Germinal center (tissue), 1 donor: Measurements from ENCODE around the gene LRRC8D.

ENCODE experiments used
- DNase-seq: peaks from one replicate; pipeline ENCODE4 v3.0.0; 2012; ENCODE audit warnings: mixed read lengths, low spot score

The LRRC8D gene

GRCh38 chr1:89941110-89941766 lies 120.4 kb downstream of the LRRC8D start:
- DNase-seq = no peak

- DNase-seq = no peak
These were observed 121.2 kb downstream of the LRRC8D start for GRCh38 chr1:89942014-89942413.

GRCh38 chr1:89942825-89943658 lies 122.2 kb downstream of the LRRC8D start:
- no peak for DNase-seq

GRCh38 chr1:89943846-89944781 lies 123.3 kb downstream of the LRRC8D start:
- DNase-seq = no peak

- no peak for DNase-seq
These were observed 125.1 kb downstream of the LRRC8D start for GRCh38 chr1:89945852-89946476.

- no peak for DNase-seq
These were observed 125.7 kb downstream of the LRRC8D start for GRCh38 chr1:89946532-89946931.

GRCh38 chr1:89948722-89949345 lies 128.0 kb downstream of the LRRC8D start:
- DNase-seq = no peak

- DNase-seq = no peak
These were observed 129.3 kb downstream of the LRRC8D start for GRCh38 chr1:89949991-89950624.

GRCh38 chr1:89950703-89951102 lies 129.9 kb downstream of the LRRC8D start:
- no peak for DNase-seq

GRCh38 chr1:89951766-89952604 lies 131.2 kb downstream of the LRRC8D start:
- no peak for DNase-seq

- no peak for DNase-seq
These were observed 131.8 kb downstream of the LRRC8D start for GRCh38 chr1:89952605-89953130.

GRCh38 chr1:89953131-89953626 lies 132.3 kb downstream of the LRRC8D start:
- DNase-seq = no peak

GRCh38 chr1:89953929-89954328 lies 133.1 kb downstream of the LRRC8D start:
- DNase-seq = no peak

- no peak for DNase-seq
These were observed 133.6 kb downstream of the LRRC8D start for GRCh38 chr1:89954401-89954800.

- DNase-seq = no peak
These were observed 134.7 kb downstream of the LRRC8D start for GRCh38 chr1:89955311-89956205.

GRCh38 chr1:89957107-89957506 lies 136.3 kb downstream of the LRRC8D start:
- no peak for DNase-seq

- DNase-seq = no peak
These were observed 138.2 kb downstream of the LRRC8D start for GRCh38 chr1:89958851-89959654.

GRCh38 chr1:89959719-89960118 lies 138.9 kb downstream of the LRRC8D start:
- no peak for DNase-seq
